T-helper 2 cell treated with Interferon-gamma antibody and Interleukin-4, amounts not matched to agents 5 μg/mL and 100 μg/mL, for 36 hours (primary cell): ENCODE data around the gene SZRD1.

Experiments used
- DNase-seq: peaks from one replicate; pipeline ENCODE4 v3.0.0; 2021; ENCODE audit warnings: low spot score
- H3K27ac Mint-ChIP-seq: one replicate; pipeline ENCODE4 v1.8.0; 2021; ENCODE audit warnings: mild to moderate bottlenecking, mixed read lengths
- H3K27me3 Mint-ChIP-seq: one replicate; pipeline ENCODE4 v1.8.0; 2021; ENCODE audit warnings: low read depth, mixed read lengths
- H3K36me3 Mint-ChIP-seq: one replicate; pipeline ENCODE4 v1.8.0; 2021; ENCODE audit warnings: low read depth, mixed read lengths
- H3K4me1 Mint-ChIP-seq: one replicate; pipeline ENCODE4 v1.8.0; 2021; ENCODE audit warnings: low read depth, mixed read lengths
- H3K4me3 Mint-ChIP-seq: one replicate; pipeline ENCODE4 v1.8.0; 2022; ENCODE audit warnings: mild to moderate bottlenecking, moderate library complexity, mixed read lengths
- H3K9me3 Mint-ChIP-seq: one replicate; pipeline ENCODE4 v1.8.0; 2021; ENCODE audit warnings: mixed read lengths

Gene SZRD1

DNA sequence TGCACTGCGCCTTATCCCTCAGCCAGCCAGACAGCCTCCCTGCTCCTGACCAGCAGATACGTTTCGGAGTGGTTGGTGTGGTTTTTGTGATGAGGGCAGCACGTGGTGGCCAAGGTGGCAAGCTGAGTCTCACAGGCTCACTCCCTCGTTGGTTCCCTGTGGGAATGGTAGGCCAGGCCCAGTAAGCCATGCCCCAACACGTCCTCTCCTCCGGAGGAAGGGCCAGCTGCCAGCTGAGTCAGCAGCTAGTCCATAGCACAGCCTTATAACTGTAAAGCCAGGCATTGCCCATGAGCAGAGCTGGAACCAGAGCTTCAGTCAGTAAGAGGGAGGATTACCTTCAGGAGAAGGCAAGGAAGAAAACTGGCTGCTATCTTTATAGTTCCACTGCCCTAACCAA, 29.5 kb downstream of the SZRD1 start:
- peaks cover 7% of the 10 kb centered on the region for H3K4me1 Mint-ChIP-seq
- H3K4me3 Mint-ChIP-seq, result no peak overlapping the region
- DNase-seq, result no peak
- no peaks in the 10 kb centered on the region for H3K27me3 Mint-ChIP-seq
- H3K36me3 Mint-ChIP-seq, result peaks cover 32% of the 10 kb centered on the region
- H3K9me3 Mint-ChIP-seq, result no peaks in the 10 kb centered on the region
- no peak overlapping the region for H3K27ac Mint-ChIP-seq

DNA sequence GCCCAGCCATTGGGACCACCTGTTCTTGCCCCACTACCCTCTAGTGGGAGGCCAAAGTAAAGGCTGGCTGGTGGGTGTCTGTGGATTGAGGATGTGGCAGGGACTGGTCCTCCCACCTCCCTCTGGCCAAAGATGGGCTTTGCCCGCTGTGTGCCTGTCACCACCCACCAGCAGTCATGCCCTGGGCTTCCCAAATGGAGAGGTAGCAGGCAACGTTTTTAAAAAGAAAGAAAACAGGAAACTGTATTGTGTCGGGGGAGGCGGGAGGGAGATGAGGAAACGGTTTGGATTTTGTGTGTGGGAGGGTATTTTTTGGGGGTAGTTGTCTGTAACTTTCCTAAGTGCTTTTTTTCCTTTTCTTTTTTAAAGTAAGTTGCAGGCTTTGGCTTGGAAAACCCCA, 30.1 kb downstream of the SZRD1 start:
- DNase-seq, result no peak
- H3K4me3 Mint-ChIP-seq, result no peak overlapping the region
- no peak overlapping the region for H3K27ac Mint-ChIP-seq
- H3K27me3 Mint-ChIP-seq, result no peaks in the 10 kb centered on the region
- H3K36me3 Mint-ChIP-seq, result peaks cover 32% of the 10 kb centered on the region
- no peaks in the 10 kb centered on the region for H3K9me3 Mint-ChIP-seq
- H3K4me1 Mint-ChIP-seq, result peaks cover 5% of the 10 kb centered on the region

DNA sequence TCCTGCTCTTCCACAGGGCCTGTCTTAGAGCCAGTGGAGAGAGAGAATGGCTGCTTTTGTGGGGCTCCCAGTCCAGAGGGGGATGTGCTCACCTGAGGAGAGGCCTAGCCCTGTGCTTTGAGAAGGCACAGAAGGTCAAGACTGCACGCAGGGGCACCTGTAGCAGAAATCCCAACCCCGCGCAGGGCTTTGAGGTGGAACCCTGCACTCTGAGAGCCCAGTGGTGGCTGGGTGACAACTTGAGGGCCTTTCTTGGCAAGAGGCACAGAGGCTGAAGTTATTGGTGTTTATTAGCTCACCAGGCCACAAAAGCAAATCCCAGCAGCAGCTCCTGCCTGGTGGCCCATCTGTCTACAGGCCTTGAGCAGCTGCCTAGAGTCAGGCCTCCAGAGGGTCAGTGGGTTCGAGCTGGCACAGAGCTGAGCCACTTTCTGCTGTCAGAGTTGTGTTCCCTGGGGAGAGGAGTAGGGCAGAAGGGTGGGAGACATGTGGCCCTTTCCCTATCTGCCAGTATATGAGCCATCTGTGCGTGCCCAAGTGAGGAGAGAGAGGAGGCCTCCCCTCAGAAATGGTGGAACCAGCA, 31.4 kb downstream of the SZRD1 start:
- H3K27ac Mint-ChIP-seq, result no peak overlapping the region
- no peak overlapping the region for H3K4me3 Mint-ChIP-seq
- no peaks in the 10 kb centered on the region for H3K4me1 Mint-ChIP-seq
- H3K9me3 Mint-ChIP-seq, result no peaks in the 10 kb centered on the region
- DNase-seq, result no peak
- H3K27me3 Mint-ChIP-seq, result no peaks in the 10 kb centered on the region
- H3K36me3 Mint-ChIP-seq, result peaks cover 26% of the 10 kb centered on the region

DNA sequence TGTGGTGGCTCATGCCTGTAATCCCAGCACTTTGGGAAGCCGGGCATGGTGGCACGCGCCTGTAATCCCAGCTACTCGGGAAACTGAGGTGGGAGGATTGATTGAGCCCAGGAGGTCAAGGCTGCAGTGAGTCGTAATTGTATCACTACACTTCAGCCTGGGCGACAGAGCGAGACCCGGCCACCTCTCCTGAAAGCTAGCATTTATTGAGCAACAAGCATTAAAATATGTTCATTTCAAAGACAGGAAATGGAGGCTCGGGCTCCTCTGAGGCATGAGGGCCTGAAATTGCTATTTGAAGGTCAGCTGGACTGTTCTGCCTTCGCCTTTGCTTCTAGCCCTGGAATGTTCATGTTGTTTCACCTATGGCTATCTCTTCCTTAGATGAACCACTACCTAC, 35.7 kb downstream of the SZRD1 start:
- Mint-ChIP-seq H3K27me3 (no peaks in the 10 kb centered on the region), H3K4me1 (no peaks in the 10 kb centered on the region), H3K27ac (no peak overlapping the region), H3K4me3 (no peak overlapping the region), H3K9me3 (no peaks in the 10 kb centered on the region), H3K36me3 (peaks cover 7% of the 10 kb centered on the region)
- no peak for DNase-seq

DNA sequence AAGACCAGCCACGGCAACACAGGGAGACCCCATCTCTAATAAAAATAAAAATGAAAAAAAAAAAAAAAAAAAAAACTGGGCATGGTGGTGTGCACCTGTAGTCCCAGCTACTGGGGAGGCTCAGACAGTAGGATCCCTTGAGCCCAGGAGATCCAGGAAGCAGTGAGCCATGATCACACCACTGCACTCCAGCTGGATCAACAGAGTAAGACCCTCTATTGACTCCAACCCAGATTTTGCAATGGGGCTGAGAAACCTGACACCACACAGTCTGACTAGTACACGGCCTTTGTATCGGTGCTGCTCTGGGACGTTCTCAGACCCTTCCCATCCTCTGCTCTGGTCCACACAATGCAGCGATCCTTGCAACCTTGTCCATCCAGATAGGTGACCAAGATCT, 38.4 kb downstream of the SZRD1 start:
- Mint-ChIP-seq H3K4me3 (no peak overlapping the region), H3K27me3 (no peaks in the 10 kb centered on the region), H3K36me3 (no peaks in the 10 kb centered on the region), H3K4me1 (no peaks in the 10 kb centered on the region), H3K9me3 (no peaks in the 10 kb centered on the region), H3K27ac (no peak overlapping the region)
- DNase-seq, result no peak

DNA sequence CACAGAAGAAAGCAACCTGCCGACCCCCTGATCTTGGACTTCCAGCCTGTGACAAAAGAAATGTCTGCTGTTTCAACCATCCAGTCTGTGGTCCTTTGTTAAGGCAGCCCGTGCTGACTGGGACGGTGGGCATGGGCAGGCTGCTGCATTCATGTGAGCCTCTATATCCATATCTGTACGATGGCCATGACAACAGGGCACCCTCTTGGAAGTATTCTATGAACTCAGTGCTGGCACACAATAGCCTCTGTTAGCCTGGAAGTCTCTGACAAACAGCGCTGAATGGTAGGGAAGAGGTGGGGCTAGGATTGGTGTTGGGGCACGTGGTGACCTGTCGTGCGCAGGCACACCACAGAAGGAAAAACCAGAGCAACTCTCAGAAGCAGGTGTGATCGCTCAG, 39.8 kb downstream of the SZRD1 start:
- Mint-ChIP-seq H3K9me3 (no peaks in the 10 kb centered on the region), H3K4me1 (no peaks in the 10 kb centered on the region), H3K27ac (no peak overlapping the region), H3K36me3 (no peaks in the 10 kb centered on the region), H3K4me3 (no peak overlapping the region), H3K27me3 (no peaks in the 10 kb centered on the region)
- DNase-seq, result no peak

DNA sequence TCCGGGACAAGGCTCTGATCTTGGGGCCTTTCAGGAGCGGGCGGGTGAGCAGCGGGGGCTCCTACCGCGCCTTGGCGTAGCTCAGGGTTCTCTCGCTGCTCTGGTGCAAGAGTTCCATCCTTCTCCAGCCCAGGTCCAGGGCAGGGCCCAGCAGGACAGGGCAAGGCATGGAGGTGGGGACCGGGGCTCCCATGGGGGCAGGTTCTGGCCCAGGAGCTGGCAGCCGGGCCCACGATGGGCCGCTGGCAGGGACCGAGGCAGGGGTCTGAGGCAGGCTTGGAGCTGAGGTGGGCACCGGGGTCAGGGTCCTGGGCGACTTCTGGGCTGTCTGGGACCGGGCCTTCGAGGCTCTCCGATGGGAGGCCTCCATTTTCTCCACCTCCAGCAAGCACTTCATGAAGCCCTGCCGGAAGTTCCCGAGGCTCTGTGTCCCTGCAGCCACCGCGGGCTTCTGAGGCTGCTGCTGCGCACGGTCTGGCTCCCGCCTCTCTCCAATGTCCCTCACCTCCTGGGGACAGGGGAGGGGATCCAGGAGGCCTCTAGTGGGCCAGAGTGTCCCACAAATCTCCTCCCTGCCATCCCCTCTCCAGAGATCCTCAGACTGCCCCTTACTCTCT, 42.6 kb downstream of the SZRD1 start:
- H3K4me3 Mint-ChIP-seq, result no peak overlapping the region
- no peaks in the 10 kb centered on the region for H3K9me3 Mint-ChIP-seq
- H3K4me1 Mint-ChIP-seq, result peaks cover 2% of the 10 kb centered on the region
- no peaks in the 10 kb centered on the region for H3K36me3 Mint-ChIP-seq
- DNase-seq, result no peak
- no peaks in the 10 kb centered on the region for H3K27me3 Mint-ChIP-seq
- H3K27ac Mint-ChIP-seq, result no peak overlapping the region

DNA sequence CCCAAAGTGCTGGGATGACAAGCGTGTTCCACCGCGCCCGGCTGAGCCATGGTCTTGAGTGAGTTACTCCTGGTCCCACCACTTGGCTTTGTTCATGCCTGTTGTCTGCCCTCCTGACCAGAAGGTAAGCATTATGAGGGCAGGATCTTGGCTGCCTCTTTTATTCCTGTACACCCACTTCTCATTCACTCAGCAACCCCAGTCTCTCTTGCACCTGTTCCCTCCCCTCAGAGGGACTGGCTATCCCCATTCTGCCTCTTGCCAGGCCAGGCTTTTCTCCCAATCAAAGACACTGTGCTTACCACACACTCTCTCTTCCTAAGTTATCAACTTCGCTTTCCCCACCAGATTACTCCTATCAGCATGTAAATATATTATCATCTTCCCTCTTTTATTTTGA, 43.8 kb downstream of the SZRD1 start:
- peaks cover 2% of the 10 kb centered on the region for H3K4me1 Mint-ChIP-seq
- H3K9me3 Mint-ChIP-seq, result no peaks in the 10 kb centered on the region
- no peaks in the 10 kb centered on the region for H3K36me3 Mint-ChIP-seq
- no peak overlapping the region for H3K27ac Mint-ChIP-seq
- H3K4me3 Mint-ChIP-seq, result no peak overlapping the region
- DNase-seq, result no peak
- H3K27me3 Mint-ChIP-seq, result no peaks in the 10 kb centered on the region

DNA sequence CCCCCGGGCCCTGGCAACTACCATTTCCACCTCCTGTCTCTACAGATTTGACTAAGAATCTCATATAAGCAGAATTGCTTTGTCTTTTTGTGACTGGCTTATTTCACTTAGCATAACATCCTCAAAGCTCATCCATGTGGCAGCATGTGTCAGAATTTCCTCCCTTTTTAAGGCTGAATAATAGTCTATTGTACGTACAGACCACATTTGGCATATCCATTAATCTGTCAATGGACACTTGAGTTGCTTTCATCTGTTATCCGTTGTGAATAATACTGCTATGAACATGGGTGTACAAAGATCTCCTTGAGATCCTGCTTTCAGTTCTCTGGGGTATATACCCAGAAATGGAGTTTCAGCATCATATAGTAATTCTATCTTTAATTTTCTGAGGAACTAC, 46.1 kb downstream of the SZRD1 start:
- peaks cover 5% of the 10 kb centered on the region for H3K4me1 Mint-ChIP-seq
- no peaks in the 10 kb centered on the region for H3K36me3 Mint-ChIP-seq
- no peaks in the 10 kb centered on the region for H3K27me3 Mint-ChIP-seq
- H3K4me3 Mint-ChIP-seq, result no peak overlapping the region
- H3K9me3 Mint-ChIP-seq, result no peaks in the 10 kb centered on the region
- DNase-seq, result no peak
- H3K27ac Mint-ChIP-seq, result no peak overlapping the region

DNA sequence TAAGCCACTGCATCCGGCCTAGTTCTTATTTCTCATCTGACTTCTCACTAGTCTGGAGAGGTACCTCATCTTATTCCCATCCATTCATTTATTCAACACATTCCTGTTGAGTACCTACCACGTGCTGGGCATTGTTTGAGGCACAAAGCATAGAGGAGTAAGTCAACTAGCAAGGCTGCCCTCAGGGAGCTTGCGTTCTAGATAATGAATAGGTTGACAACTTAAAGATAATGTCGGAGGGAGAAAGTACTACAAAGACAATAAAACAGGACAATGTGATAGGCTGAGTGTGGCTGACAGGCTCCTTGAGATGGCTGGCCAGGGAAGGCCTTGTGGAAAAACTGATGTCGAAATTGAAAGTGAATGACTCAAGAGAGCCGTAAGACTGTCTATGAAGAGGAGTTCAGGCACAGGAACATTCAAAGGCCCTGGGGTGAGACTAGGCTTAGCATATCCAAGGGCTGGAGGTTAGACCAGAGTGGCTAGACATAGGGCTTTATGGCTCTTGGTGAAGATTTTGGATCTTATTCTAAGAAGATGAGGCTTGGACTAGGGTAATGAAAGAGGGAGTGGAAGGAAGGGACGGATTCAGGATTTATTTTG, 51.9 kb downstream of the SZRD1 start:
- Mint-ChIP-seq H3K9me3 (no peaks in the 10 kb centered on the region), H3K4me3 (peak overlapping the region; percentile 13), H3K27me3 (no peaks in the 10 kb centered on the region), H3K4me1 (peaks cover 34% of the 10 kb centered on the region), H3K36me3 (no peaks in the 10 kb centered on the region), H3K27ac (peak overlapping the region; percentile 51)
- DNase-seq, result peak; percentile 7

DNA sequence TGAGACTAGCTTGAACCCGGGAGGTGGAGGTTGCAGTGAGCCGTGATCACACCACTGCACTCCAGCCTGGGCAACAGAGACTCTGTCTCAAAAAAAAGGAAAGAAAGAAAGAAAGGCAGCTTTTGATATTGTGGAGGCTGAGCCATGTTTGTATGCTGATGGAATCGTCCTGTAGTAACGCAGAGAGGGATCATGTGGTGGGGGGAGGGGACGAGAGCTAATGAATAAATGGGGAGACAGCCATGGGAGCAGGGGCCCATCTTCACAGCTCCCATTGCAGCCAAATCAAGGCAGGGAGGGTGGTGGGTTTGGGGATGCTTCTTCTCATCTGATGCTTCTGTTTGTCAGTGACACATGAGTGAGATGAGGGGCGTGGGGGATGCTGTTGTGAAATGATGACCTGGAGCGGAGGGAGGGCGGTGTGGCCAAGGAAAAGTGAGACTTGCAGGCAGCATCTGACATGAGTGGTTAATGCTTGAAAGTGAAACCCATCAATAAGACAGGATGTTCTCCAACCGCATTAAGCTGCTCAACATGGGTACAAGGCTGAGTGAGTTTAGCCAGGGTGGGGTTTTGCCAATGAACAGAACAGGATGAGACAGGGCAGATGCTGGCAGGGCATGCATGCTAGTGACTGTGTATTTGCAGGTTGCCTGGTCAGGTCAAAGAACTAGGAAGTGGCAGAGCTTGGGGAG, 53.5 kb downstream of the SZRD1 start:
- Mint-ChIP-seq H3K4me1 (peaks cover 34% of the 10 kb centered on the region), H3K27ac (peak overlapping the region; percentile 95), H3K9me3 (no peaks in the 10 kb centered on the region), H3K36me3 (no peaks in the 10 kb centered on the region), H3K4me3 (peak overlapping the region; percentile 56), H3K27me3 (no peaks in the 10 kb centered on the region)
- DNase-seq, result peak; percentile 75

DNA sequence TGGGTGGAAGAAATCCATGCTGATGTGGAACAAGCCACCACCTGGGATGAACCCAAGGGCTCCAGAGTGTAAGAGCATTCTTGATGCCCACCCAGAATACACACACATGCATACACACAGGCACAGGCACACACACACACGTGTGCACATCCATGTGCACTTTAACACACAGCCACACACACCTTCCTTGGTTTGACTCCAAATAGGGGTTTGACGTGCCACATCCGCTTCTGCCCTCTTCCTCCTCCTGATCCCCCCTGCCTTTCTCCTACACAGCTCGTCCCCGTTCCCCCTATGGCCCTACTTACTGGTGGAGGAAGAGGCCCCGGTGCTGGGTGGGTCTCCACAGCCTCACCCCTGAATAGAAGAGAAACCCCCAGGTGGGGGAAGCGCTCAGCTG, 54.2 kb downstream of the SZRD1 start:
- Mint-ChIP-seq H3K27ac (peak overlapping the region; percentile 95), H3K4me3 (peak overlapping the region; percentile 56), H3K9me3 (no peaks in the 10 kb centered on the region), H3K36me3 (no peaks in the 10 kb centered on the region), H3K27me3 (no peaks in the 10 kb centered on the region), H3K4me1 (peaks cover 34% of the 10 kb centered on the region)
- DNase-seq, result no peak

DNA sequence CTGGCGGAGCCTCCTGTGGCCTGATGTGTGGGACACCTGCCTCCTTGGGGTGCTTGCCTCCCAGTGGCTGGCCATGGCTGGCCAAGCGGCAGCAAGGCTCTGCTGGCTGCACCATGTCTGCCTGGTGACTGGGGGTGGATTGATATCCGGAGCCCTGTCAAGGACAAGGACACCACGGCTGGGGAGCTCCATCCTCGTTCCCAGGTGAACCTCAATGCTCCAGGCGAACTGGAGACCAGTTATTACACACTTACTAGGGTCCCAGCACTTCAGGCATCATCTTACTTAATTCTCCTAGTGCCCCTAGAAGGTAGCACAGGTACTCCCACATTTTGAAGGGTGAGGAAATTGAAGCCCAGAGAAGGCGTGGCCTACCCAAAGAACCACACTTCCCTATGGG, 55.0 kb downstream of the SZRD1 start:
- no peak for DNase-seq
- no peaks in the 10 kb centered on the region for H3K36me3 Mint-ChIP-seq
- no peaks in the 10 kb centered on the region for H3K27me3 Mint-ChIP-seq
- H3K4me3 Mint-ChIP-seq, result no peak overlapping the region
- no peak overlapping the region for H3K27ac Mint-ChIP-seq
- H3K4me1 Mint-ChIP-seq, result peaks cover 34% of the 10 kb centered on the region
- H3K9me3 Mint-ChIP-seq, result no peaks in the 10 kb centered on the region
